Left hindlimb (tissue), 1 donor: ENCODE results near the gene CPXM1.

Experiments used
- DNase-seq: peaks from one replicate; pipeline ENCODE4 v3.0.0-alpha.2; 2018

Gene CPXM1

GRCh38 chr20:2762578-2763131 lies 37.8 kb downstream of the CPXM1 start:
- no peak for DNase-seq

DNA sequence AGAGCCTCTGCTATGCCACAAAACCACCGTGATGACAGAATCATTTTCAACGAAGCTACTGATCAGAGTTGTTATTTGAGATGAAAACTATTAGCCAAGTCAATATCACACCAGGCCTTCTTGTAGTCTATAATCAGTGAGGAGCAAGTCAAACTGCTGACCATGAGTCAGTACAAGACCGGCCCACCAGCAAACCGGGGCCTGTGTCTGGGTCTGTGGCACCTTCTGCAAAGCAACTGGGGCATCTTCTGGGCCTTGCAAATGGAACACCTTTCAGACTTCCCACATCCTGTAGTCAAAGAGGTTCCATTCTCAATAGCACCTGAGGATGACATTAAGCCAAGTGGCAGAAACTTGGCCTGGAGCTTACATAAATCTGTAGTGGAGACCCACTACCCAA lies 38.5 kb downstream of the CPXM1 start:
- no peak for DNase-seq

DNA sequence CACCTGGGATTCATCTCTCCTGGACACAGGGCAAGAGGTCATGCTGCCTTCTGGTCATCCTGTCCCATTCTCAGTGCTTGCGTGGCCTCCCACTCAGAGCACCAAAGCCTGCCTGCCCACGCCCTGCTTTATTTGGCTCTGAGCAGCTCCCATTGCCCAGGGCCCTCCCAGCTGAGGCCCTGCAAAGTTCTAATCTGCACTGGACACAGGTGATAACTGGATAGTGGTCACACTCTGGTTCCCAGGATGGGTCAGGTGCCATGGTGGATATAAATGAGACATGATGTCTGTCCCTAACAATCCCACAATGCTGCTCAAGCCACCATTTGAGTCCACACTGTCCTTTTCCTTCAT lies 39.5 kb downstream of the CPXM1 start:
- DNase-seq = no peak

DNA sequence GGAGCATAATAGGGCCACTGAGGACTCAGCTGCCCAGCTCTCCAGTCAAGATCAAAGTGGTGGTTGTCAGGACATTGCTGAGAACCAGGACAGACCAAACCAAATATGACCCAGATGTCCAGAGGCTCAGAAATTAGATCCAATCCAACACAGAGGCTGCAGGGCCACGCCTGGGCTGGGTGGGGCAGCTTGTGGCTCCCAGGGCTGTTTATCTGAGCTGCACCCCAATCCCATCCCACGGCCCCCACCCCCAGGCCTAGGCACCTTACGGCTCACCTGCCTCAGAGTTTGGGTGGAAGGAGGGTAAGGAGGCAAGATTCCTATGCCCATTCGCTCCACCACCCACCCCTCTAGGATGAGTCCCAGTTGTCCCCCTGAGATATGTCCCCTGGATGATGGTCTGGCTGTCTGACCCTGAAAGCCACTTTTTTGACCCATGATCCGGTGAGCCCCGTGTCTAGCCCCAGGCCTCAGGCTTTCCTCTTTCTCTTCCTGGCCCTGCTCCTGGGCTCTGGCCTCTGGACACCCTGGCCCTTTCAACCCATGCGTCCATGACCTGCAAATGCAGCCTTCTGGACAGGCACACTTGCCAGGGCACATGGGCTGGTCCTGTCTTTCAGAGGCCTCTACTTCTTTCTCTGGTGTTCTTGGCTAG lies 40.0 kb downstream of the CPXM1 start:
- no peak for DNase-seq

DNA sequence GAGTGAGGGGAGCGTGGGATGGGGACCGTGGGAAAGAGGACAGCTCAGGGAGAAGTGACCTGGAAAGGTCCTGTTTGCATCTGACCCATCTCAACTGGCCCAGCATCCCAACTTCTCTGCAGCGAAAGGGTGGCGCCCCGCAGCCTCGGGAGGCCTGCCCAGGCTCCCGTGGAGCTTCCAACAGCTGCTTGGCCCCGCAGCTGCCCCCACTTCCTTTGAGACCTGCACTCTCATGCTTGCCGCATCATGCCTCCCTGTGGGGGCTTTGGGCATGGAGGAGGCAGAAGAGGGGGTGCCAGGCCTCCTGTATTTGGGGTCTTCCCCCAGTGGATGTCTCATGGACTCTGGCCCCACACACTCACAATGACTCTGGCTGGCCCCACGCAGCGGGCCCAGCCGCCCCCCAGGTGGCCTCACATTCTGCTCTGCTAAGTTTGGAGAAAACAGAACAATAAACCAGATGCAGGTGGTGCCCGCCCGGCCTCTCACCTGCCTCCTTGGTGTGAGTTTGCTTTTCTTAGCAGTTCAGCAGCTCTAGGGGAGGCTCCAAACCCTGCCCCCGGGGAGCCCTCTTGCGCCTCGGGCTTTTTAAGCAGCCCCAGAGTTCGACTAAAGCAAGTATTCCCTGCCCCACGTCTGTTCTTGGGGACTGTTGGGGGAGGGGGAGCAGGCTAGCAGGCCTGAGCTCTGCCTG lies 40.7 kb downstream of the CPXM1 start:
- DNase-seq = no peak

GRCh38 chr20:2759143-2759542 lies 41.3 kb downstream of the CPXM1 start:
- DNase-seq = no peak

DNA sequence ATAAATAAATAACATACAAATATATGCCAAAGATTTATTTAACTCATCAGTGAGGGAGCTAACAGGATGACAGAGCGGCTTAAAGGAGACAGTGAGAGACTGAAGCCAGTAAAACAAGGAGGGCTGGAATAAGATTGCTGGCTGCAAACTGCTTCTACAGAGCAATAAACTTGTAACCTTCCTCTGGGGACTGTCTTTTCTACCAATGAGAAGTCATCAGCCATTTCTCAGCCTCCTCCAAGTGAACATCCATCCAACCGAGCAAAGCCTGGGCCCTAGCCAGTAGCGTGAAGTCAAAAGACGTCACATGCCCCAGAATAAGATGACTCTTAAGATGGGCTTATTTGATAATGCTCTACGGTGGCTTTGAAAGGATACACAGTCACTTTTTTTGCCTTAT lies 42.5 kb downstream of the CPXM1 start:
- no peak for DNase-seq

- DNase-seq = no peak
These were observed 43.4 kb downstream of the CPXM1 start for GRCh38 chr20:2757001-2757400.

DNA sequence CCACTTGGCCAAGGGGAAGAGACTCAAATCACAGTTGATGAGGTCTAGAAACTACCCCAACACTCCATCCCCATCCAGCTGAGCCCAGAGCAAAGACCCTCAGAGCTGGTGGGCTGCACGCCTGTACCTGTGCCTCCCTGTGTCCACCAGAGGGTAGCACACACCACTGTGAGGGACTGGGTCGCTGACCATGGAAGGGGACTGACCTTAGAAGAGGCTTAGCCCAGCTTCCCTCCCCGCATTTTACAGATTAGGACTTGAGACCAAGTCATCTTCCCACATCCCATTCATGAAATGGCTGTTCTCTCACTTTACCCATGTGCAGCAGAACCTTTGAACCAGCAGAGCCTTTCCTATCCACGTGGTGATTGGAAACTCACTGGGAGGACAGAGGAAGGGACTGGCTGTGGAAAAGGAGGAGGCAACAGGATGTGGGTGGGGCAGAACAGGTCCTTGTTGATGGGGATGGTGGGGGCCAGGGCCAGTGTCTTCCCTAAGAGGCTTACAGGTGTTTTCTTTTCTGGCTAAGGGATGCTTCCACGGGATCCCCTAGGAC lies 44.3 kb downstream of the CPXM1 start:
- DNase-seq = no peak

DNA sequence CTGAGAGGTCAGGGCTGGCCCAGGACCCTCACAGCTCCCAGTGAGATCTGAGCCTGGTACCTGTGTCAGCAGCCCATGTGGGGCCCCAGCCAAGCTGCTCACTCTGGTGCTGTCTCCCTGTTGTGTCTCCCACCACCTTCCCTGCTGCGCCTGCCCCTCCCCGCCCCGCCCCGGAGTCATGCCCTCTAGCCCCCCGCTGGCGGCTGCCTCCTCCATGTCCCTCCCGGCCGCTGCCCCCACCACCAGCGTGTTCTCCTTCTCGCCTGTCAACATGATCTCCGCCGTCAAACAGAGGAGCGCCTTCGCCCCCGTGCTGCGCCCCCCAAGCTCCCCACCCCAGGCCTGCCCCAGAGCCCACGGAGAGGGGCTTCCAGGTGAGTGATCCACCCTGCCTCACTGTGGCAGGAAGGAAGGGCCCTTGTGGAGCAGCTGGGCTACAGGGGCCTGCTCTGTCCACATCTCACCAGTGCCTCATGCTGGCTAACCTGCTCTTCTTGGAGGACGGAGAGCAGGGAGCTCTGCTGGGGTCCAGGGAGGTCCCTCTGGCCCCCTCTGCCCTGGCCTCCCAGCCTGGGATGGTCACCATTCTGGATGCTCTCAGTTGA lies 44.9 kb downstream of the CPXM1 start:
- DNase-seq = no peak

DNA sequence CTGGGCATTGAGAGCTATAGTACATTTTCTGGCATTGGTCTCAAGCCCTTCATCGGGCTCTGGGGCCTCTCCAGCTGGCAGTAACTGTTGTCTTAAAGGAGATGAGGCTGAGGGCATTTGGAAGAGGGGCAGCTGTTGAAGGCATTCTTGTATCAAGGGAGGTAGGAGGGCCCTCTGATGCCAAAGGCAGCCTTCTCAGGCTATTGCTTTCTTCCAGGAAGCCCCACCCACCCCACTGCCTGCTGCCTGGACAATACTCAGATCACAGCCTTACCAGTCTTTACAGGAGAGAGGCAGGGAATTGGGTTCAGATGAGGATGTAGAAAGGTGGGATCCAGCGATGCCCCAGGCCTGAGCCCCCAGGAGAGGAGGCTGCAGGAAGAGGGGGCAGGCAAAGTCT lies 46.0 kb downstream of the CPXM1 start:
- no peak for DNase-seq

DNA sequence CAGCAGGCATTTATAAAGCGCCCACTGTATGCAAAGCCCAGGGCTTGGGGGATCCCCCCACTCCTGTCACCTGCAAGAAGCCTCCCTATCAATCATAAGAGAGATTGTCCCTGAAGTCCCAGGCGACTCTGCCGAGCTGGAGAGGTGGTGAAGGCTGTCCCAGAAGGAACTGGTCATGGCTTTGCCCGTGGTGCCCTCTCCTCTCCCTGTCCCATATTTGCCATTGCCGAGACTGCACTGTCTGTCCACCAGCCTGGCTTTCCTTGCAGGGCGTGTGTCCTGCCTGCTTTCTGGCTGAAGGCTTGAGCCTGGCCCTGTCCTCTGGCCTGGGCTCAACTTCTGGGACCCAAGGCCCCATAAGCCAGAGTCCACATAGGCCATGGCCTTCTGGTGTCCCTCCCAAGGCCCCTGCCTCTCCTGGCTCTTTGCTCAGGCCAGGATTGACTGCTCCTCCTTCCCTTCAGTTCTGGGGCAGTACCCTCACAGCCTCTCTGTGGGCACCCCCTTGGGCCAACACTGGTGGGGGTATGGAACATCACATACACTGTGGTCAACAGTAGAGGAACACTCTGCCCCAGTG lies 46.9 kb downstream of the CPXM1 start:
- DNase-seq = no peak

GRCh38 chr20:2752567-2753460 lies 47.6 kb downstream of the CPXM1 start:
- DNase-seq = peak; percentile 49

DNA sequence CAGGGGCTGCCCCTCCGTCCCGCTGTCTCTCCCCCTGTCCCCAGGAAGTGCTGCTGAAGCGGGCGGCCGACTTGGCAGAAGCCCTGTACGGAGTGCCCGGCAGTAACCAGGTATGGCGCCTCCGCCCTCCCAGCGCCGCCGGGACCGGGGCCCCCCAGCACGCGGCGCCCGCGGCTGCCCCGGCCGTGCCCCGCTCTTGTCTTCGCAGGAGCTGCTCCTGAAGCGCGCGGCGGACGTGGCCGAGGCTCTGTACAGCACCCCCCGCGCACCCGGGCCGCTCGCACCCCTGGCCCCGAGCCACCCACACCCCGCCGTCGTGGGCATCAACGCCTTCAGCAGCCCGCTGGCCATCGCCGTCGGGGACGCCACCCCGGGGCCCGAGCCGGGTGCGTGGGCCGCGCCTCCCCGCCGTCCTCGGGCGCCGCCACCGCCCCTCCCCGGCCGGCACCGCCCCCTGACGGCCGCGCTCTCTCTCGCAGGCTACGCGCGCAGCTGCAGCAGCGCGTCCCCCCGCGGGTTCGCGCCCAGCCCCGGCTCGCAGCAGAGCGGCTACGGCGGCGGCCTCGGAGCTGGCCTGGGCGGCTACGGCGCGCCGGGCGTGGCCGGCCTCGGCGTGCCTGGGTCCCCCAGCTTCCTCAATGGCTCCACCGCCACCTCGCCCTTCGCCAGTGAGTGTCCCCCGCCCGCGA lies 48.4 kb downstream of the CPXM1 start:
- peak; percentile 42 for DNase-seq

- no peak for DNase-seq
These were observed 49.0 kb downstream of the CPXM1 start for GRCh38 chr20:2751347-2751877.

DNA sequence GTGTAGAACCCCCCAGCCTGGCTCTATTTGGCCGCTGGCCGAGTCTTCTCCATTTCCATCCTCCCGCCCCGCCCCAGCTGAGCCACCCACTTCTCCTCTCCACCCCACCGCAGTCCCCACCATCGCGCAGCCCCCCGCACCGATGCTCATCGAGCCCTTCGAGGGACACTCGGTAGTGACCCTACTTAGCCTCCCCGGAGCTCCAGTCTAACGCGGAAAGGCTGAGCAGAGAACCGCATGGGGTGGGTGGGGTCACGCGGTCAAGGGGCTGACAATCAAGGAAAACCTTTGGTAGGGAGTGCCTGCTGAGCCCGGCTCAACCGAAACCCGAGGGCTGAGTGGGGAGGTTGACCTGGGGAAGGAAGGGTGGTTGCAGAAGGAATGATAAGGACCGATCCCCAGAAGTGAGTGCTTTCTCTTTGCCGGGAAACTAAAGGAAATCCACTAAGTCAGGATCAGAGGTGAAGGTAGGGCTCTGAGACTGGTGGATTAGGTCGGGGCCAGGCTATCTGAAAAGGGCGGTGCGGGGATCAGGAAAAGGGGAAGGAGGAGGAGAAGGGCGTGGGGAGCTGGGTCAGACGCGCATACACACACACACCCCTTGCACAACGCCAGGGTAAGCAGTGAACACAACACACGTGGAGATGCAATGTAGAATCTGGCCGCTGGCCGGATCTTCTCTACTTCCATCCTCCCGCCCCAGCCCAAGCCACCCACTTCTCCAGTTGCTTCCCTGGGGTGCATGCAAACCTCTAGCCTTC lies 49.8 kb downstream of the CPXM1 start:
- DNase-seq = no peak

DNA sequence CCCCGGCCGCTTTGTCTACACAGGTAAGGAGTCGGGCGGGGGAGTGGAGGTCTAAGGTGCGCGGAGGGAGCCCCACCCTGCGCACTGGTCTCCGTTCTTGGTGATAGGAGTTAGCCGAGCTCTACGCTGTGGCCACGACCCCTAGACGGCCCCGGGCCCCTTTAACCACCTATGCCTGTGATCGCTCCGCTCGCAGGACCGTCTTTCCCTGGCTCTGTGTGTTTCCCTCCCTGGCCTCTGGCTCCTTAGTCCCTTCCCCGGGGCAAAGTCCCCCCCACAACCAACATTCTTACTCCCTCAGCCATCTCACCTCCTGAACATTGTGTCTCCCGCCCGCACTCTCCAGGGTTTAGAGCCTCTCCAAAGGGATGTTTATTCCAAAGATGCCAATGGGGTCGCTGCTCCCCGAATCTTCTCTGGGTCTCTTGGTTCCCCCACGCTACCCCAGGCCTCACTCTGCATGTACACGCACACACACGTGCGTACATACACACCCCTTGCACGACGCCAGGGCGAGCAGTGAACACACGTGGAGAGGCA lies 50.4 kb downstream of the CPXM1 start:
- no peak for DNase-seq

DNA sequence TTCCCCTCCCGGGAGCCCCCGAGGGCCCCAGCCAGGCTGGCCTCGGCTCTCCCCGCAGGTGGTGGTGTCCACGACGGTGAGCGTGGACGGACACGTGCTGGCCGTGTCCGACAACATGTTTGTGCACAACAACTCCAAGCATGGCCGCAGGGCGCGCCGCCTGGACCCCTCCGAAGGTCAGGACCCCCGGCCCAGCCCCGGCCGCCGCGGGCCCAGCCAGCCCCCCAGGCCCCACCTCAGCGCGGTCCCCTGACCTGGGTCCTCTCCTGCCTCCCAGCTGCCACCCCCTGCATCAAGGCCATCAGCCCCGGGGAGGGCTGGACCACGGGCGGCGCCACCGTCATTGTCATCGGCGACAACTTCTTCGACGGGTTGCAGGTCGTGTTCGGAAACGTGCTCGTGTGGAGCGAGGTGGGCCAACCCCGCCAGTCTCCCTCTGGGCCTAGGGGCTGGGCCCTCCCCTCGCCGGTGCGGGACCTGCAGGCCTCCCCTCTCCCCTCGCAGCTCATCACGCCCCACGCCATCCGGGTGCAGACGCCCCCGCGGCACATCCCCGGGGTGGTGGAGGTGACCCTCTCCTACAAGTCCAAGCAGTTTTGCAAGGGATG lies 51.0 kb downstream of the CPXM1 start:
- DNase-seq = no peak

DNA sequence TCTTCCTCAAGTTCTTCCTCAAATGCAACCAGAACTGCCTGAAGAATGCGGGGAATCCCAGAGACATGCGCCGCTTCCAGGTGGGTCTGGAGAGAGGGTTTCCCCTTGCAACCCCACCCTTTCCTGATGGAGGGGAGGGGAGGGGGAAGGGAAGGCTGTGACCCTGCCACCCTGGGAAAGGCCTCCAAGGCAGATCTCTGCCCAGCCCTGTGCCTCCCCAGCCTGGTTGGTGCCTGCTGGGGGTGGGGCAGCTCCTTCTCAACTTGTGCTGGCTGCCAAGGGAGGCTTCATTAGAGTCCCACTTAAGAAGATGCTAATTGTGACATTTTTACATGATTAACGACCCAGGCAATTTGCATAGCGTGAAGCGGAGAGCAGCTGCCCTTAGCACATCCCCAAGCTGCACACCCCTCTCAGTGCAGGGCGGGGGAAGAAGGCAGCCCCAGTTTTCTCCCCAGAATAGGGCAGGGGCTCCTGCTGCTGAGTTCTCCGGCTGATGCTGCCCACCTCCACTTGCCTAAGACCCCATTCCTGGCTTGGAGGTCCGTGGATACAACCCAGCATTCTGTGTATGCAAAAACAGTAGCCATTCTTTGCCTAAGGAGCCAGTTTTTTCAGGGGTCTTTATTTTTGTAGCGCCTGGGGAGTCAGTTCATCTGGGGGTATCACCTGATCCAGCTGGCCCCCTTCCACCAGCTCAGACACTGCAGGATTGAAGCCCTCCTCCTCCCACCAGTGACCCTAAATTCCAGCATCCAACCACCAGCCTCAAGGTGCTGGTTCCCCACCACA lies 51.7 kb downstream of the CPXM1 start:
- DNase-seq = no peak
